HG02970 (cell line): ENCODE data around the gene LAMC2.
A peak's percentile ranks its signal among the peaks of the same experiment; 100 is the strongest.

Experiments used
- ATAC-seq: cut with Tn5 transposase; IDR thresholded peaks from one replicate; pipeline ENCODE4 v1.9.1; 2021; ENCODE audit warnings: mild to moderate bottlenecking, moderate library complexity, moderate number of reproducible peaks; ENCODE audit not compliant: unreplicated experiment, low FRiP score

The LAMC2 gene

GRCh38 chr1:183167676-183168075 is 18.4 kb upstream of the LAMC2 start:
- ATAC-seq = no peak

- no peak for ATAC-seq
Observed at GRCh38 chr1:183168308-183168707, 17.8 kb upstream of the LAMC2 start.

- ATAC-seq = no peak
Observed at GRCh38 chr1:183173828-183174227, 12.2 kb upstream of the LAMC2 start.

- no peak for ATAC-seq
Observed at GRCh38 chr1:183175631-183176030, 10.4 kb upstream of the LAMC2 start.

GRCh38 chr1:183178545-183178944 is 7.5 kb upstream of the LAMC2 start:
- no peak for ATAC-seq

- ATAC-seq = no peak
Observed at GRCh38 chr1:183179033-183179432, 7.0 kb upstream of the LAMC2 start.

GRCh38 chr1:183180218-183180617 is 5.8 kb upstream of the LAMC2 start:
- ATAC-seq = no peak

- ATAC-seq = no peak
Observed at GRCh38 chr1:183180634-183181056, 5.4 kb upstream of the LAMC2 start.

GRCh38 chr1:183186841-183187240 is 777 bp downstream of the LAMC2 start:
- no peak for ATAC-seq

GRCh38 chr1:183188240-183188639 is 2.2 kb downstream of the LAMC2 start:
- no peak for ATAC-seq

GRCh38 chr1:183191833-183192232 is 5.8 kb downstream of the LAMC2 start:
- no peak for ATAC-seq

GRCh38 chr1:183193963-183194525 is 8.0 kb downstream of the LAMC2 start:
- ATAC-seq = no peak

GRCh38 chr1:183194527-183195141 is 8.6 kb downstream of the LAMC2 start:
- ATAC-seq = peak; percentile 78

GRCh38 chr1:183195142-183195574 is 9.1 kb downstream of the LAMC2 start:
- peak; percentile 44 for ATAC-seq

- ATAC-seq = no peak
Observed at GRCh38 chr1:183197762-183198161, 11.7 kb downstream of the LAMC2 start.

- no peak for ATAC-seq
Observed at GRCh38 chr1:183198463-183198862, 12.4 kb downstream of the LAMC2 start.

GRCh38 chr1:183199304-183199703 is 13.2 kb downstream of the LAMC2 start:
- no peak for ATAC-seq

- ATAC-seq = no peak
Observed at GRCh38 chr1:183200451-183200850, 14.4 kb downstream of the LAMC2 start.

- ATAC-seq = no peak
Observed at GRCh38 chr1:183203094-183203493, 17.0 kb downstream of the LAMC2 start.

- ATAC-seq = no peak
Observed at GRCh38 chr1:183205196-183205781, 19.2 kb downstream of the LAMC2 start.

- no peak for ATAC-seq
Observed at GRCh38 chr1:183206538-183207122, 20.6 kb downstream of the LAMC2 start.
